OCI-LY1 (cell line): ENCODE data around the gene MRPS14.

Source experiments
- CTCF ChIP-seq: fragments of 200-600 bp; sonication (generic), shearing (Covaris generic); IDR thresholded peaks from 2 replicates; pipeline ENCODE4 v1.5.1; 2017; ENCODE audit warnings: mild to moderate bottlenecking, antibody characterized with exemption, low read length, moderate library complexity, mixed read lengths
- EZH2 ChIP-seq: fragments of 200-600 bp; sonication (generic), shearing (Covaris generic); IDR thresholded peaks from 2 replicates; pipeline ENCODE4 v1.8.0; 2017; ENCODE audit warnings: borderline replicate concordance, mixed run types, mild to moderate bottlenecking, antibody characterized with exemption, low read length, moderate library complexity, mixed read lengths

GRCh38 chr1:174971466-174971865 lies 51.8 kb downstream of the MRPS14 start:
- TF ChIP-seq EZH2 (no peak), CTCF (no peak)
